HepG2 (cell line): Measurements from ENCODE around the gene ANKRD29.

Experiments
- EZH2 ChIP-seq: conservative IDR thresholded peaks from 2 replicates; pipeline ENCODE4 v1.6.1; 2012; ENCODE audit warnings: mild to moderate bottlenecking, low read depth, low read length, moderate library complexity
- GABPA ChIP-seq, 2 experiments: IDR thresholded peaks; 2 replicates each; pipeline ENCODE4 v1.6.1; 2011 to 2016; ENCODE audit warnings: low read depth in 2 of 2, low read length in 1 of 2, missing biosample characterization in 1 of 2, missing genetic modification characterization in 1 of 2
- MZF1 ChIP-seq: sonication (generic); formaldehyde crosslinking; IDR thresholded peaks from 2 replicates; pipeline ENCODE4 v1.8.1; 2023; ENCODE audit warnings: mild to moderate bottlenecking, missing genetic modification reagents, borderline replicate concordance
- PCBP1 ChIP-seq: fragments of 200-400 bp; formaldehyde crosslinking; IDR thresholded peaks from 2 replicates; pipeline ENCODE4 v1.6.1; 2017; ENCODE audit warnings: mild to moderate bottlenecking, low read depth, low read length, borderline replicate concordance
- SMAD1 ChIP-seq: sonication (generic); formaldehyde crosslinking; IDR thresholded peaks from 2 replicates; pipeline ENCODE4 v1.4.0; 2020; ENCODE audit warnings: missing genetic modification reagents, low read depth, mild to moderate bottlenecking, borderline replicate concordance
- SRF ChIP-seq: IDR thresholded peaks from 2 replicates; pipeline ENCODE4 v1.6.1; 2011; ENCODE audit warnings: mild to moderate bottlenecking, low read depth, low read length, moderate library complexity
- ZBTB21 ChIP-seq: sonication (generic); formaldehyde crosslinking; IDR thresholded peaks from 2 replicates; pipeline ENCODE4 v1.4.0; 2020; ENCODE audit warnings: missing genetic modification reagents
- ZNF589 ChIP-seq: sonication (generic); formaldehyde crosslinking; conservative IDR thresholded peaks from 2 replicates; pipeline ENCODE4 v1.8.0; 2022; ENCODE audit warnings: mild to moderate bottlenecking, moderate library complexity, missing genetic modification reagents
- TF ChIP-seq, protein P1 (sequence below): sonication (generic); formaldehyde crosslinking; IDR thresholded peaks from 2 replicates; pipeline ENCODE4 v1.4.0; 2020; ENCODE audit warnings: mild to moderate bottlenecking, missing genetic modification reagents
- TF ChIP-seq, protein P2 (sequence below): sonication (generic); formaldehyde crosslinking; IDR thresholded peaks from 2 replicates; pipeline ENCODE4 v1.5.0; 2020; ENCODE audit warnings: mild to moderate bottlenecking, missing genetic modification reagents, moderate library complexity

GRCh38 chr18:23605941-23606340 lies 56.8 kb downstream of the ANKRD29 start:
- TF ChIP-seq PCBP1, result no peak
- TF ChIP-seq, protein P1, sequence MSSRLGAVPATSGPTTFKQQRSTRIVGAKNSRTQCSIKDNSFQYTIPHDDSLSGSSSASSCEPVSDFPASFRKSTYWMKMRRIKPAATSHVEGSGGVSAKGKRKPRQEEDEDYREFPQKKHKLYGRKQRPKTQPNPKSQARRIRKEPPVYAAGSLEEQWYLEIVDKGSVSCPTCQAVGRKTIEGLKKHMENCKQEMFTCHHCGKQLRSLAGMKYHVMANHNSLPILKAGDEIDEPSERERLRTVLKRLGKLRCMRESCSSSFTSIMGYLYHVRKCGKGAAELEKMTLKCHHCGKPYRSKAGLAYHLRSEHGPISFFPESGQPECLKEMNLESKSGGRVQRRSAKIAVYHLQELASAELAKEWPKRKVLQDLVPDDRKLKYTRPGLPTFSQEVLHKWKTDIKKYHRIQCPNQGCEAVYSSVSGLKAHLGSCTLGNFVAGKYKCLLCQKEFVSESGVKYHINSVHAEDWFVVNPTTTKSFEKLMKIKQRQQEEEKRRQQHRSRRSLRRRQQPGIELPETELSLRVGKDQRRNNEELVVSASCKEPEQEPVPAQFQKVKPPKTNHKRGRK (CRISPR knock-in tag), result no peak
- no peak for TF ChIP-seq SMAD1
- TF ChIP-seq, protein P2, sequence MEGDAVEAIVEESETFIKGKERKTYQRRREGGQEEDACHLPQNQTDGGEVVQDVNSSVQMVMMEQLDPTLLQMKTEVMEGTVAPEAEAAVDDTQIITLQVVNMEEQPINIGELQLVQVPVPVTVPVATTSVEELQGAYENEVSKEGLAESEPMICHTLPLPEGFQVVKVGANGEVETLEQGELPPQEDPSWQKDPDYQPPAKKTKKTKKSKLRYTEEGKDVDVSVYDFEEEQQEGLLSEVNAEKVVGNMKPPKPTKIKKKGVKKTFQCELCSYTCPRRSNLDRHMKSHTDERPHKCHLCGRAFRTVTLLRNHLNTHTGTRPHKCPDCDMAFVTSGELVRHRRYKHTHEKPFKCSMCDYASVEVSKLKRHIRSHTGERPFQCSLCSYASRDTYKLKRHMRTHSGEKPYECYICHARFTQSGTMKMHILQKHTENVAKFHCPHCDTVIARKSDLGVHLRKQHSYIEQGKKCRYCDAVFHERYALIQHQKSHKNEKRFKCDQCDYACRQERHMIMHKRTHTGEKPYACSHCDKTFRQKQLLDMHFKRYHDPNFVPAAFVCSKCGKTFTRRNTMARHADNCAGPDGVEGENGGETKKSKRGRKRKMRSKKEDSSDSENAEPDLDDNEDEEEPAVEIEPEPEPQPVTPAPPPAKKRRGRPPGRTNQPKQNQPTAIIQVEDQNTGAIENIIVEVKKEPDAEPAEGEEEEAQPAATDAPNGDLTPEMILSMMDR (CRISPR knock-in tag), result no peak
- no peak for TF ChIP-seq SRF
- TF ChIP-seq EZH2, result no peak
- TF ChIP-seq GABPA (IDR thresholded peaks at IDR 0.05; ENCODE audit: low read depth, low read length), result no peak
- no peak for TF ChIP-seq GABPA (CRISPR knock-in tag; IDR thresholded peaks at IDR 0.05; ENCODE audit: low read depth)
- no peak for TF ChIP-seq MZF1 (CRISPR knock-in tag)
- no peak for TF ChIP-seq ZBTB21
- no peak for TF ChIP-seq ZNF589 (CRISPR knock-in tag)
